AG09319 (cell line): Measurements from ENCODE around the gene UFD1.

Experiments used
- DNase-seq: peaks from one replicate; pipeline ENCODE4 v3.0.0-alpha.2; 2010; ENCODE audit warnings: low read depth; ENCODE audit errors: extremely low read depth
- TF ChIP-seq, protein P1 (sequence below): IDR thresholded peaks from 2 replicates; pipeline ENCODE4 v1.5.1; 2011; ENCODE audit warnings: low read depth, mild to moderate bottlenecking, inconsistent platforms, low read length, moderate library complexity

UFD1 gene

DNA sequence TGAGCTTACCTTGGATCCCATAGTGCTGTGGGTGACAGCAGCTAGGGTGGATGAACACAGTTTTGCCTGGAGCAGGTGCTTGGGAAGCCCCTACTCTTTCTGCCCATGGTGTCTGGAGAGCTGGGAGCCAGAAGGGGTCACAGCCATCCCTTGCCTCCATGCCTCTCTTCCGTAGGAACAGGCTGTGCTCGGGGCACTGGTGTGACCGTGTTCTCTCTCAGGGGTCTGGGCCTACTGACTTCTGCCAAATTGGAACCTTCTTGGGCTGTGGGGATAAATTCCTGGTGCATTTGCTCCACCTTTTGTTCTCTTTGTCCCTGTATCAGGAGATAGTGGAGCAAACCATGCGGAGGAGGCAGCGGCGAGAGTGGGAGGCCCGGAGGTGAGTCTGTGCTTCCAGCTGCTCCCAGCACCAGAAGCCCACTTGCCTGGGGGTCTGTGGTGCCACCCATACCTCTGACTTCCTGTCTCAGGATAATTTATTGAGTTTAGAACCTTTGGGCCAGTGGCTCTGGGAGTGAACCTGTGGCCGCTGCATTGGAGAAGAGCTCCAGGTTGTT is 15.1 kb upstream of the UFD1 start:
- TF ChIP-seq, protein P1, sequence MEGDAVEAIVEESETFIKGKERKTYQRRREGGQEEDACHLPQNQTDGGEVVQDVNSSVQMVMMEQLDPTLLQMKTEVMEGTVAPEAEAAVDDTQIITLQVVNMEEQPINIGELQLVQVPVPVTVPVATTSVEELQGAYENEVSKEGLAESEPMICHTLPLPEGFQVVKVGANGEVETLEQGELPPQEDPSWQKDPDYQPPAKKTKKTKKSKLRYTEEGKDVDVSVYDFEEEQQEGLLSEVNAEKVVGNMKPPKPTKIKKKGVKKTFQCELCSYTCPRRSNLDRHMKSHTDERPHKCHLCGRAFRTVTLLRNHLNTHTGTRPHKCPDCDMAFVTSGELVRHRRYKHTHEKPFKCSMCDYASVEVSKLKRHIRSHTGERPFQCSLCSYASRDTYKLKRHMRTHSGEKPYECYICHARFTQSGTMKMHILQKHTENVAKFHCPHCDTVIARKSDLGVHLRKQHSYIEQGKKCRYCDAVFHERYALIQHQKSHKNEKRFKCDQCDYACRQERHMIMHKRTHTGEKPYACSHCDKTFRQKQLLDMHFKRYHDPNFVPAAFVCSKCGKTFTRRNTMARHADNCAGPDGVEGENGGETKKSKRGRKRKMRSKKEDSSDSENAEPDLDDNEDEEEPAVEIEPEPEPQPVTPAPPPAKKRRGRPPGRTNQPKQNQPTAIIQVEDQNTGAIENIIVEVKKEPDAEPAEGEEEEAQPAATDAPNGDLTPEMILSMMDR = no peak
- no peak for DNase-seq

DNA sequence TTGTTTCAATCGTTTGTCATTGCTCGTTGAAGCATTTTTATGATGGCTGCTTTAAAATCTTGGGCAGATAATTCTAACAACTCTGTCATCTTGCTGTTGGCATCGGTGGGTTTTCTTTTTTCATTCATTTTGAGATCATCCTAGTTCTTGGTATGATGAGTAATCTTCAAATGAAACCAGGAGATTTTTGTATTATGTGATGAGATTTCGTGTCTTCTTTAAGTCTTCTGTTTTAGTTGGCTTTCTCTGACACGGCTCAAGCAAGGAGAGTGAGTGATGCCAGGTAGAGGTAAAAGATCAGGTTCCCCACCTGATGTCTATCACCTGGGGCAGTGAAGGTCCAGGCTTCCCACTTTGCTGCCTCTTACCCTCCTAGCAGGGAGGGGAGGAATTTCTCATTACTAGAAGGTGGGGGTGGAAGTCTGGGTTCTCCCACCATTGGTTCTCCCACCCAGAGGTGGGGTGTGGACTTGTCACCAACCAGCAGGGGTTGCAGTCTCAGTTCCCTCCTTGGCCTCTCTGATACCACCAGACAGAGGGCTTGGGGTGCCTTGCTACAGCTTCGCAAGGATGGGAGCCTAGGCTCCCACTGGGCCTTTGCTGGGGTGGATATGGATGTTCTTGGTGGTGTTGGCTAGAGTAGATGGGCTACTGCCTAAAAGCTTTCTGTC is 13.6 kb upstream of the UFD1 start:
- TF ChIP-seq, protein P1 = no peak
- no peak for DNase-seq

DNA sequence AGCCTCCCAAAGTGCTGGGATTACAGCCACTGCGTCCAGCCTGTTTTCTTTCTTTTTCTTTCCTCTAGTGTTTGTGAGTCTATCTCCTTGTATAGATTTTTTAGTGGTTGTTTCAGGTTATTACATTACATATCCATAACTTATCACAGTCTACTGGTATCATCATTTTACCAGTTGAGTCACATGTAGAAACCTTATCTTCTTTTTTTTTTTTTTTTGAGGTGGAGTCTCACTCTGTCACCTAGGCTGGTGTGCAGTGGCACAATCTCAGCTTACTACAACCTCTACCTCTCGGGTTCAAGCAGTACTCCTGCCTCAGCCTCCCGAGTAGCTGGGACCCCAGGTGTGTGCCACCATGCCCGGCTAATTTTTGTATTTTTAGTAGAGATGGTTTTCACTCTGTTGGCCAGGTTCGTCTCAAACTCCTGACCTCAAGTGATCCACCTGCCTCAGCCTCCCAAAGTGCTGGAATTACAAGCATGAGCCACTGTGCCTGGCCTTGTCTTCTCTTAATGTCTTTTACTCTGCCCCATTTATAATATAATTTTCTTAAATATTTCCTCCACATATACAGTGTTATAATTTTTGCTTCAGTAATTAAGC is 11.7 kb upstream of the UFD1 start:
- no peak for DNase-seq
- TF ChIP-seq, protein P1 = no peak

DNA sequence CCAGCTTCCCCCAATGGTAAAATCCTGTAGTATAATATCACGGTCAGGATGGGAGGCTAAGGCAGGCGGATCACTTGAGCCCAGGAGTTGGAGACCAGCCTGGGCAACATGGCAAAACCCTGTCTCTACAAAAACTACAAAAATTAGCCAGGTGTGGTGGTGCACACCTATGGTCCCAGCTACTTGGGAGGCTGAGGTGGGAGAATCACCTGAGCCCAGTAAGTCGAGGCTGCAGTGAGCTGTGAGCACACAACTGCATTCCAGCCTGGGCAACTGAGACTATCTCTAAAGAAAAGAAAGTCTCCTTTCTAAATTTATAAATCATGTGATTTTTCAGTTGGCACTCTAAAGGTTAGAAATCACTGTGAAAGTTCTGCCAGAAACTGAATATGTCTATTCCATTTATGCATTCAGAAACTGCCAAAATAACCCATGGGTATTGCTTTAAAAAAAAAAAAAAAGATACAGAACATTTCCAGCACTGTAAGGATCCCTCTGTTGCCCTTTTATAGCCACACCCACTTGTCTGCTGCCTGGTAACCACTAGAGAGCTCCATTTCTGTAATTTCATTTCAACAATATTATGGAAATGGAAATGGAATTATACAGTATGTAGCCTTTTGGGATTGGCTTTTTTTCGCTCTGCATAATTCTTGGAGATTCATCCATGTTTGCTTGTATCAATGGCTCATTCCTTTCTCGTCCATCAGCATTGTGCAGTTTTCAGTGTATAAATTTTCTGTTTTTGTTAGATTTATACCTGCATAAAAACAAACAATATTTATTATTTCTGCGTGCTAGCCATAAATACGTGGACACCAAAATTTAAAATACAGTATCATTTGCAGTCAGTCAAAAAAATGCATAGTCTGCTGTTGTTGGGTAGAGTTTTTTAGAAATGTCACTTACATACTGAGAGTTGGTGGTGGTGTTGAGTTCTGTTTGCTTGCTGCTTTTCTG is 10.2 kb upstream of the UFD1 start:
- DNase-seq = no peak
- TF ChIP-seq, protein P1 = peak; percentile 24

DNA sequence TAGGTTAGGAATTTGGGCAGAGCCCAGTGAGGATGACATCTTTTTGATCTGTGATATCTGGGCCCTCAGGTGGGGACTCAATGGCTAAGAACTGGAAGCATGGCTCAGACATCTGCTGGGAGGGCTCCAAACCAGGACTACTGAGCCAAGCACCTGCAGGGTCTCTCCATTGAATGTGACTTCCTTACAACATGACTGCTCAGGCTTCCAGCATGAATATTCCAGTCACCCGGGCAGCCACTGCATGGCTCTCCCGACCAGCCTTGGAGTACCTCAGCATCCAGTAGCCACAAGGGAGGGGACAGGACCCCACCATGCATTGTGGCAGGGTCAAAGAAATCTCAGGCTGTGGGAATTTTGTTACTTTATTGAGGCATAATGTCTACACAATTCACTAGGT is 9.3 kb upstream of the UFD1 start:
- TF ChIP-seq, protein P1 = no peak
- DNase-seq = no peak

DNA sequence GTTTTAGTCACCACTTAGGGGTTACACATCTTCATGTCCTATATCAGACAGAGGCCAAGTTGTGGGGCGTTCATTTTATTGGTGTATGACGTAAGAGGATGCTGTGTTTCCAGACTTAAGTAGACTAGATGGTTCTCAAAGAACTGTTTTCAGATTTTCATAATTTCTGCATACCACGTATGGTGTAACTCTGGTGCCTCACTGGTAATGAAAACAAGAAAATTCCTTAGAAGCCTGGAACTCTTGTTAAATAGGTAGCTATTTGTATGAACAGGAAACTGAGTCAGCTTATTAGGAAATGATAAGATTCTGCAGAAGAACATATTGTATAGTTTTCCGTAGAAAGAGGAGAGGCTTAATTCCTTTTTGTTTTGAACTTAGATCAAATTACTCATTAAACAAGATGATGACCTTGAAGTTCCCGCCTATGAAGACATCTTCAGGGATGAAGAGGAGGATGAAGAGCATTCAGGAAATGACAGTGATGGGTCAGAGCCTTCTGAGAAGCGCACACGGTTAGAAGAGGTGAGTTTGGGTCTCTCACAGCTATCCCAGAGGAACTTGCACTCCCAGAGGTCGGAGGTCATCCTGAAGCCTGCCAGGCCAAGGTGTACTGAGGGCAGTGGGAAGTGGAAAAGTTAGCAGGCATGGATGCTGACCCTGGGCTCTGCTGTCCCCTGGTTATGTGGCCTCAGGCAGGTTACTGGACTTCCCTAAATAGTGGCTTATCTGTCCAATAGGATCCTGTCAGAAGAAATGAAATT is 4.7 kb upstream of the UFD1 start:
- no peak for DNase-seq
- TF ChIP-seq, protein P1 = no peak
